ENCODE results near the gene SARS1. TPM values are rescaled to one million over a fixed set of nuclear protein-coding genes. Genes with fewer than 3 reads are reported as not detected.

SARS1 gene
- total RNA-seq, 1 experiment from 2014 or later = 158 TPM

DNA sequence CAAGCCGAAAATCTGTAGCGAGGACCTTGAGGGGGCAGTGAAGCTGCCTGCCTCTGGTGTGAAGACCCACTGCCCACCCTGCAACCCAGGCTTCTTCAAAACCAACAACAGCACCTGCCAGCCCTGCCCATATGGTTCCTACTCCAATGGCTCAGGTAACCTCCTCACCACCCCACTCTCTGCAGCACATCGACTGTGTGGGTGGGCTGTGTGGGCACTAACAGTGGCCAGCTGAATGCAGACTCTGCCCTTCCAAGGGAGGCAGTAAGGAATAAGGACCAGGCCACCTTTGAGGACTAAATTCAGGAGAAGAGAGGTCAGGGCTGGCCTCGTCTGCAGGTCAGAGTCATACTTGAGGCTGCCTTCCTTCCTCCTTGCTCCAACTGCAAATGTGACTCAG, 25.5 kb upstream of the SARS1 start:
- H3K4me3 ChIP-seq (ENCODE audit: low read length) = no peak overlapping the region
- H3K9me2 ChIP-seq (replicated peaks; ENCODE audit: low read length) = no peaks in the 10 kb centered on the region
- H3K9ac ChIP-seq (ENCODE audit: low read length) = no peak overlapping the region
- BruUV-seq (replicated peaks) = no TSS peak
- POLR2A ChIA-PET (ENCODE audit: unreplicated experiment) = no interaction called here
- no peak overlapping the region for H3K27ac ChIP-seq (ENCODE audit: low read length)
- H3K4me1 ChIP-seq (ENCODE audit: insufficient read depth, low read length) = no peaks in the 10 kb centered on the region
- no peaks in the 10 kb centered on the region for H4K20me1 ChIP-seq (ENCODE audit: low read length)
- no peaks in the 10 kb centered on the region for H3K36me3 ChIP-seq (ENCODE audit: low read depth, low read length)
- H3K79me2 ChIP-seq (ENCODE audit: low read length) = no peaks in the 10 kb centered on the region
- no peaks in the 10 kb centered on the region for H3K9me3 ChIP-seq (ENCODE audit: low read length)
- DNase-seq = no peak
- H2AFZ ChIP-seq (ENCODE audit: low read length) = no peak overlapping the region
- no peaks in the 10 kb centered on the region for H3F3A ChIP-seq (ENCODE audit: low read length, unreplicated experiment)
- intact Hi-C loops (cut with micrococcal nuclease) = no loop called here
- no peak overlapping the region for H3K4me2 ChIP-seq (ENCODE audit: low read length)
- ATAC-seq = no peak
- CTCF ChIA-PET = no interaction called here
- no peaks in the 10 kb centered on the region for H3K27me3 ChIP-seq (ENCODE audit: low read length)
- TF ChIP-seq, protein P1, sequence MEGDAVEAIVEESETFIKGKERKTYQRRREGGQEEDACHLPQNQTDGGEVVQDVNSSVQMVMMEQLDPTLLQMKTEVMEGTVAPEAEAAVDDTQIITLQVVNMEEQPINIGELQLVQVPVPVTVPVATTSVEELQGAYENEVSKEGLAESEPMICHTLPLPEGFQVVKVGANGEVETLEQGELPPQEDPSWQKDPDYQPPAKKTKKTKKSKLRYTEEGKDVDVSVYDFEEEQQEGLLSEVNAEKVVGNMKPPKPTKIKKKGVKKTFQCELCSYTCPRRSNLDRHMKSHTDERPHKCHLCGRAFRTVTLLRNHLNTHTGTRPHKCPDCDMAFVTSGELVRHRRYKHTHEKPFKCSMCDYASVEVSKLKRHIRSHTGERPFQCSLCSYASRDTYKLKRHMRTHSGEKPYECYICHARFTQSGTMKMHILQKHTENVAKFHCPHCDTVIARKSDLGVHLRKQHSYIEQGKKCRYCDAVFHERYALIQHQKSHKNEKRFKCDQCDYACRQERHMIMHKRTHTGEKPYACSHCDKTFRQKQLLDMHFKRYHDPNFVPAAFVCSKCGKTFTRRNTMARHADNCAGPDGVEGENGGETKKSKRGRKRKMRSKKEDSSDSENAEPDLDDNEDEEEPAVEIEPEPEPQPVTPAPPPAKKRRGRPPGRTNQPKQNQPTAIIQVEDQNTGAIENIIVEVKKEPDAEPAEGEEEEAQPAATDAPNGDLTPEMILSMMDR (conservative IDR thresholded peaks at IDR 0.05; ENCODE audit: low read depth, low read length) = no peak
- no peak for TF ChIP-seq EZH2phosphoT487 (IDR thresholded peaks at IDR 0.05; ENCODE audit: borderline replicate concordance, low read length)
- no peak for TF ChIP-seq EZH2 (IDR thresholded peaks at IDR 0.05; ENCODE audit: low read length, unreplicated experiment)

DNA sequence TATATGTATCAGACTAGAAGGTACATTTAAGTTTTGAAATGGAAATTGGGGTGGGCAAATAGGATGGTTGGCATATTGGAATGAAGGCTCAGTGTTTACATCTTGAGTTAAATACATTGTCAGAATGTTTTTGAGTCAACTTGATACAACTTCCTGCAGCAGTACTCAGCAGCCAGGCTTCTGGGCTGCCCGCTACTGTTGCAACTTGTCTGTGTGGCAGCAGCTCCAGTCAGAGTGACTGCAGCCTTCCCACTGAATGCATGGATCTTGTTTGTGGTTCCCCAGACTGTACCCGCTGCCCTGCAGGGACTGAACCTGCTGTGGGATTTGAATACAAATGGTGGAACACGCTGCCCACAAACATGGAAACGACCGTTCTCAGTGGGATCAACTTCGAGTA, 24.9 kb upstream of the SARS1 start:
- ATAC-seq (no peak), DNase-seq (no peak)
- H3K27ac ChIP-seq (ENCODE audit: low read length) = no peak overlapping the region
- no peaks in the 10 kb centered on the region for H4K20me1 ChIP-seq (ENCODE audit: low read length)
- no peaks in the 10 kb centered on the region for H3F3A ChIP-seq (ENCODE audit: low read length, unreplicated experiment)
- H3K27me3 ChIP-seq (ENCODE audit: low read length) = no peaks in the 10 kb centered on the region
- no TSS peak for BruUV-seq (replicated peaks)
- H3K9ac ChIP-seq (ENCODE audit: low read length) = no peak overlapping the region
- H3K4me1 ChIP-seq (ENCODE audit: insufficient read depth, low read length) = no peaks in the 10 kb centered on the region
- intact Hi-C loops (cut with micrococcal nuclease) = no loop called here
- TF ChIP-seq EZH2 (IDR thresholded peaks at IDR 0.05; ENCODE audit: low read length, unreplicated experiment) (no peak), EZH2phosphoT487 (IDR thresholded peaks at IDR 0.05; ENCODE audit: borderline replicate concordance, low read length) (no peak)
- TF ChIP-seq, protein P1 (conservative IDR thresholded peaks at IDR 0.05; ENCODE audit: low read depth, low read length) = no peak
- no peaks in the 10 kb centered on the region for H3K9me2 ChIP-seq (replicated peaks; ENCODE audit: low read length)
- no peak overlapping the region for H2AFZ ChIP-seq (ENCODE audit: low read length)
- H3K36me3 ChIP-seq (ENCODE audit: low read depth, low read length) = no peaks in the 10 kb centered on the region
- CTCF ChIA-PET = no interaction called here
- no peaks in the 10 kb centered on the region for H3K79me2 ChIP-seq (ENCODE audit: low read length)
- H3K9me3 ChIP-seq (ENCODE audit: low read length) = no peaks in the 10 kb centered on the region
- POLR2A ChIA-PET (ENCODE audit: unreplicated experiment) = no interaction called here
- H3K4me3 ChIP-seq (ENCODE audit: low read length) = no peak overlapping the region
- H3K4me2 ChIP-seq (ENCODE audit: low read length) = no peak overlapping the region

DNA sequence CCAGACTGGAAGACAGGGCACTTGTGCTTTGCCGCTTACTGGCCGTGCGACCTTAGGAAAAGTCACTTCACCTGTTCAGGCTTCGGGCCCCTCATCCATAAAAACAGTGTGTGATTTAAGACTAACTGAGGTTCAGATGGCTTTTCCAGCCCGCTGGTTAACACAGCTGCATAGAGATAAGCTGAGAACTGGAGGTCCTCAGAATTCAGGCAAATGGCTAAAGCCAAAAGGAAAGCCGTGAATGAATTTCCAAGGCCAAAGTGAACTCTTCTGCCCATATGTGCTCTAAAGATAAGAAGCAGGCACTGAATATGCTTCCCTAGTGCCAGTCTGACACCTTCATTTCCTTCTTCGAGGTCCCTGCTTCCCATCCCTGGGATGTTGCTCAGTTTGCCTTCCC, 23.5 kb upstream of the SARS1 start:
- no peak overlapping the region for H2AFZ ChIP-seq (ENCODE audit: low read length)
- H3K4me2 ChIP-seq (ENCODE audit: low read length) = no peak overlapping the region
- no peaks in the 10 kb centered on the region for H3F3A ChIP-seq (ENCODE audit: low read length, unreplicated experiment)
- no peaks in the 10 kb centered on the region for H3K36me3 ChIP-seq (ENCODE audit: low read depth, low read length)
- BruUV-seq (replicated peaks) = no TSS peak
- CTCF ChIA-PET = no interaction called here
- H3K79me2 ChIP-seq (ENCODE audit: low read length) = no peaks in the 10 kb centered on the region
- H3K9me3 ChIP-seq (ENCODE audit: low read length) = no peaks in the 10 kb centered on the region
- intact Hi-C loops (cut with micrococcal nuclease) = no loop called here
- no peak overlapping the region for H3K4me3 ChIP-seq (ENCODE audit: low read length)
- H3K9ac ChIP-seq (ENCODE audit: low read length) = no peak overlapping the region
- no peak for DNase-seq
- H3K27ac ChIP-seq (ENCODE audit: low read length) = no peak overlapping the region
- H3K27me3 ChIP-seq (ENCODE audit: low read length) = no peaks in the 10 kb centered on the region
- ATAC-seq = peak; percentile 53
- no peaks in the 10 kb centered on the region for H4K20me1 ChIP-seq (ENCODE audit: low read length)
- H3K4me1 ChIP-seq (ENCODE audit: insufficient read depth, low read length) = no peaks in the 10 kb centered on the region
- TF ChIP-seq, protein P1 (conservative IDR thresholded peaks at IDR 0.05; ENCODE audit: low read depth, low read length) = no peak
- TF ChIP-seq EZH2phosphoT487 (IDR thresholded peaks at IDR 0.05; ENCODE audit: borderline replicate concordance, low read length) = no peak
- no peak for TF ChIP-seq EZH2 (IDR thresholded peaks at IDR 0.05; ENCODE audit: low read length, unreplicated experiment)
- H3K9me2 ChIP-seq (replicated peaks; ENCODE audit: low read length) = no peaks in the 10 kb centered on the region
- POLR2A ChIA-PET (ENCODE audit: unreplicated experiment) = no interaction called here
